C4-2B (cell line): ENCODE measurements around the gene PPP4R4.

Experiments
- H3K27ac ChIP-seq: fragments of 450-650 bp; 2 replicates; pipeline ENCODE4 v1.5.1; 2017
- ZFX ChIP-seq: fragments of 450-650 bp; IDR thresholded peaks from 2 replicates; pipeline ENCODE4 v1.6.1; 2017
- TF ChIP-seq, protein P1 (sequence below): fragments of 450-650 bp; conservative IDR thresholded peaks from 2 replicates; pipeline ENCODE4 v1.5.1; 2017; ENCODE audit warnings: mild to moderate bottlenecking

Gene PPP4R4

DNA sequence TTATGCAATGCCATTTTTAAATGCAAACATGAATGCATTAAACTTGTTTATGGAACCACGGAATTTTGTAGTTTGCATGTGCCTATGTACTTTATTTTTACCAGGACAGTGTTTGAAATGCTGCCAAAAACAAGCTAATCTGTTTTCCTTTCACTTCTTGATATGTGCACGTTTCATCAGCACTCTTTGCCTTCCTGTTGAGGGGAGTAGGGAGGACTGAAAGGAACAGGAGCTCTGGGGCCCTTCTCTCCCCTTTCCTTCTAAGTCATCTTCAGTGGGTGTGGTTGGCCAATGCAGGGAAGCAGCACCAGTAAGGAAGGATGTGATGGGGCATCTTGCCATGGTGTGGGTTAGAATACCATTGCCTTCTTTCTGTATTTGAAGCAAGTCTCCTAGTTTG, 12.1 kb upstream of the PPP4R4 start:
- TF ChIP-seq, protein P1, sequence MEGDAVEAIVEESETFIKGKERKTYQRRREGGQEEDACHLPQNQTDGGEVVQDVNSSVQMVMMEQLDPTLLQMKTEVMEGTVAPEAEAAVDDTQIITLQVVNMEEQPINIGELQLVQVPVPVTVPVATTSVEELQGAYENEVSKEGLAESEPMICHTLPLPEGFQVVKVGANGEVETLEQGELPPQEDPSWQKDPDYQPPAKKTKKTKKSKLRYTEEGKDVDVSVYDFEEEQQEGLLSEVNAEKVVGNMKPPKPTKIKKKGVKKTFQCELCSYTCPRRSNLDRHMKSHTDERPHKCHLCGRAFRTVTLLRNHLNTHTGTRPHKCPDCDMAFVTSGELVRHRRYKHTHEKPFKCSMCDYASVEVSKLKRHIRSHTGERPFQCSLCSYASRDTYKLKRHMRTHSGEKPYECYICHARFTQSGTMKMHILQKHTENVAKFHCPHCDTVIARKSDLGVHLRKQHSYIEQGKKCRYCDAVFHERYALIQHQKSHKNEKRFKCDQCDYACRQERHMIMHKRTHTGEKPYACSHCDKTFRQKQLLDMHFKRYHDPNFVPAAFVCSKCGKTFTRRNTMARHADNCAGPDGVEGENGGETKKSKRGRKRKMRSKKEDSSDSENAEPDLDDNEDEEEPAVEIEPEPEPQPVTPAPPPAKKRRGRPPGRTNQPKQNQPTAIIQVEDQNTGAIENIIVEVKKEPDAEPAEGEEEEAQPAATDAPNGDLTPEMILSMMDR, result no peak
- no peak for TF ChIP-seq ZFX
- H3K27ac ChIP-seq, result no peak overlapping the region

DNA sequence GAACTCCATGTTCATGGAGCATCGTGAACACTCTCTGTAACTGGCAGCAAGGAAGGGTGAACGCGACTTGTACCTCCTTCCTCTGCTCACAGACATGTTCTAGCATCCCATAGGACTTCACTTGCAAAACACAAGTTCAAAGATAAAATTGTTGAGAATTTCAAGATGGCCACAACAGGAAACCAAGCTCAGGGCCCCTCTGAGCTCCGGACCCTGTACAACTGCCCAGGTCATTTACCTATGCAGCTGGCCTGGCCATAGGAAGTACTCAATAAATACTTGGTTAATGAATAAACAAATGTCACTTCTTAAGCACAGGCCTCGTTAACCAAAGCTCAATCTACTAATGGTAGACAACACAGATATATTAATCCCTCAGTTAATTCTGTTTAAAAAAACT, 11.7 kb upstream of the PPP4R4 start:
- TF ChIP-seq, protein P1, result no peak
- TF ChIP-seq ZFX, result no peak
- H3K27ac ChIP-seq, result no peak overlapping the region

DNA sequence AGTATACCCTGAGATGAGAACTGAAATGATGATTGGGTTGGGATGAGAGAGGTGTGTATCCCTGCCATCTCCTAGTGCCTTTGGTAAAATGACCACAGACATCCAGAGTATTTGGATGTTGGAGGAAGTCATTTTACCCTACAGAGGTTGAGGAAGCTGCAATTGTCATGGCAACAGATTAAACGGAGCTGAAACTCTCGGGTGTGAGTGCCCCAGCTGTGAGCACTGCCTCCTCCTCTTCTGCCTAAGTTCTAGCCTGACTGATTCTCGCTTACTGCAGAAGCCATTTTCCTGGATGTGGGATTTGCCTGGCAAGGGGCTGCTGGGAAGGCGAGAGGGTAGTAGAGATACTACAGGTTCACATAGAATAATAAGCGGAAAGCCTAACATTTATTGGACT, 10.3 kb upstream of the PPP4R4 start:
- no peak overlapping the region for H3K27ac ChIP-seq
- no peak for TF ChIP-seq ZFX
- TF ChIP-seq, protein P1, result no peak

DNA sequence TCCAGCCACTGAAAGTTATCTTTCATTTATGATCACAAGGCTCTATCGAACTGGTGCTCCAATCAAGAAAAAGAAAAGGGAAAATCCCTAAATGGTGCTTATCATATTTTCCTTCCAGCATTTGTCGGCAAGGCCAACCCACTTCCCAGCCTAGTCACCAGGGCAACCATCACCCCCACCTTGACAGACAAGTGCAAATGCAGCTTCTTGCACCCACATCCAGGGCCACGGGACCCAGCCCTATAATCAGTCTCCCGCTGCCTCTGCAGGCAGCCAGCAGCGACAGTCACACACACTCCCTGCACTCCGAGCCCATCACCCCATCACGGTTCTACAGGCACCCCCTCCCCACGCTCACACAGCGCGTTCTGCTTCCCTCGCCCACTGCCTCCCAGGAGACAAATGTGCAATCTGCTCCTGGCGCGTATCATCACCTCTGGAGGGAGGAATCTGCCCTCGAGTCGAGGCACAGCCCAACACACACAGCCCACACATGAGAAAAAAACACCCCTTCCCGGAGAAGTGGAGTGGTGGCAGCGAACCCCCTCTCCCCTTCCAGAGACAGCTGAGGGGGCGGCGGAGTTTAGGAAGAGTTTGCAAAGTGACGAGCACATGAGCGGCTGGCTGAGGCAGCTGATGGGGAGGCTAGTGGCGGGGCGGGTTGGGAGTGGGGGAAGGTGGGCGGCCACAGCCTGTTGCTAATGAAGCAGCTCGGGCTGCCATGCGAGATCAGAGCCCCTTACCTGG, 9.3 kb upstream of the PPP4R4 start:
- TF ChIP-seq, protein P1, result no peak
- no peak for TF ChIP-seq ZFX
- H3K27ac ChIP-seq, result no peak overlapping the region

DNA sequence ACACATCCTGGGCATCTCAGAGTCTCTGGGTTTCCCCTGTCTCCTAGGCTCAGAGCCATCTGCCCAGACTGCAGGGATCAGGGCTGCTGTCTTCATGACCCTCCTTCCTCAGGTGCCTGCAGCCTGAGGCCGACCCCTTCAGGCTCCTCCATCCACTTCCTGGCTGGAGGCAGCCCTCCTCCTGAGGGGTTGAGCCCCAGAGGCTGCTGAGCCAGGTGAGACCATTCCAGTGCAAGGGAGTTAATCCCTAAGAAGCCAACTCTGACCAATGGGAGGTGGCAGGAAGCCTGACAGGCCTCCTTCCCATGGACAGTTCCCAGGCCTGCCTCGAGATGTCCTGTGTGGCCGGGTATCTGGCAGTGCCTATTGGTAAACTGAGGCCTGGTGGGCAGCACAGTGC, 8.4 kb upstream of the PPP4R4 start:
- TF ChIP-seq, protein P1, result no peak
- TF ChIP-seq ZFX, result no peak
- H3K27ac ChIP-seq, result no peak overlapping the region

DNA sequence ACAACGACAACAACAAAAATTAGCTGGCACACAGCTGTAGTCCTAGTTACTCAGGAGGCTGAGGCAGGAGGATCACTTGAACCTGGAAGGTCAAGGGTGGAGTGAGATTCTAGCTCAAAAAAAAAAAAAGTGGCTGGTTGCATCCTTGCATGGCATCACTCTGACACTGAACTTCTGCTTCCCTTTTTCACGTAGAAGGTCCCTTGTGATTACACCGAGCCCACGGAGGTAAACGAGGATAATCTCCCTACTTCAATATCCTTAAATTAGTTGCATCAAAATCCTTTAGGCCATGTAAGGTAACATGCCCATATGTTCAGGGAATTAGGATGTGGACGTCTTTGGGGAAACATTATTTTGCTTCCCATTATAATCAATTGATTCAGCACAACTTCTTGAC, 4.0 kb upstream of the PPP4R4 start:
- TF ChIP-seq, protein P1, result no peak
- TF ChIP-seq ZFX, result no peak
- no peak overlapping the region for H3K27ac ChIP-seq

DNA sequence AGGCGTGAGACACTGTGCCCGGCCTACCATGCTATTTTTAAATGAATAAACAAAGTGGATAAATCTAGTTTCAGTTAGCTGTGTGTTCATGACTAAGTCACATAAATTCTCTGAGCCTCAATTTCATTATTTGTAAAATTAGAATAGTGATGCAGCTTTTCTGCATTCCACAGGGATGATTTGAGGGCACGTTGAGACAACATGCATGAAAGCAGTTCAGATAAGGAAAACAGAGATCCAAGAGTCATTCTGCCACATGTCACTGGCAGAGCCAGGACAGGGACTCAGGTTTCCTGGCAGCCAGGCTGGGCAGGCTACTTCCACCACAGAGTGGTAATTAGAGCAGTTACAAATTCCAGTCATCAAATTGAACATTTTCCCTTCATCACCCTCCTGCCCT, 2.9 kb upstream of the PPP4R4 start:
- TF ChIP-seq, protein P1, result no peak
- no peak for TF ChIP-seq ZFX
- H3K27ac ChIP-seq, result no peak overlapping the region
